Activated CD4-positive, alpha-beta memory T cell treated with anti-CD3 and anti-CD28 coated beads, Interleukin-2, amount 10 ng/mL, durations not matched to agents 7 days and 5 days (primary cell): Measurements from ENCODE around the gene EVL. TPM values are rescaled to one million over a fixed set of nuclear protein-coding genes. Genes with fewer than 3 reads are reported as not detected.

ENCODE experiments used
- CTCF ChIA-PET: fragments of 350-600 bp; sonication (Branson Sonifier 250); formaldehyde crosslinking; loops from one replicate; lab custom pipeline; 2021; ENCODE audit warnings: antibody characterized with exemption, inconsistent platforms; lab: Charles Lee
- POLR2A ChIA-PET: fragments of 350-600 bp; sonication (Branson Sonifier 250); formaldehyde crosslinking; loops from one replicate; lab custom pipeline; 2021; ENCODE audit warnings: antibody characterized with exemption; lab: Charles Lee
- DNase-seq: peaks from one replicate; pipeline ENCODE4 v3.0.0-alpha.2; 2020
- H3K27ac Mint-ChIP-seq: one replicate; pipeline ENCODE4 v1.8.0; 2021; ENCODE audit warnings: mild to moderate bottlenecking, mixed read lengths
- H3K27me3 Mint-ChIP-seq: one replicate; pipeline ENCODE4 v1.8.0; 2021; ENCODE audit warnings: mixed read lengths
- H3K36me3 Mint-ChIP-seq: one replicate; pipeline ENCODE4 v1.8.0; 2021; ENCODE audit warnings: low read depth, mixed read lengths
- H3K4me1 Mint-ChIP-seq: one replicate; pipeline ENCODE4 v1.8.0; 2021; ENCODE audit warnings: mixed read lengths
- H3K4me3 Mint-ChIP-seq: one replicate; pipeline ENCODE4 v1.8.0; 2021; ENCODE audit warnings: mild to moderate bottlenecking, mixed read lengths
- H3K9me3 Mint-ChIP-seq: one replicate; pipeline ENCODE4 v1.8.0; 2021; ENCODE audit warnings: mixed read lengths
- total RNA-seq, 2 experiments: library from RNA; stranded (reverse); gene quantifications; one replicate each; pipeline ENCODE4 v1.2.3, GENCODE V29; 2021

The EVL gene
- total RNA-seq, 2 experiments from 2014 or later = 771 to 787 TPM

DNA sequence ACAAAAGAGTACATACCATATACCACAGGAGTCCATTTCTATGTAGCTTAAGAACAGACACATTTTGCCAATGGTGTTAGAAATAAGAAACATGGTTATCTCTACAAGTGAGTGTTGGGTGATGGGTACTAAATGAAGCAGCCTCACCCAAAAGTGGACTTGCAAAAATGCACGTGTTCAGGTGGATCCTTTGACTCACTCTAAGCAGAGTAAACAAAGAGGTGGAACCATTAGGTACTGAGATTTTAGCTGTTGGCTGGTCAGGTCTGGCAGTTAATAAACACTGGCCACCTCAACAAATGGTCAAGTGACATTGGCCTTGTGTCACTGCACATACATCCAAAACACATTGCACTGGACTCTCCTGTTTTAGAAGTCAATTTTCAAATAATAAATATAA lies 27.6 kb downstream of the EVL start:
- Mint-ChIP-seq H3K36me3 (peaks cover 90% of the 10 kb centered on the region), H3K4me3 (no peak overlapping the region), H3K27ac (no peak overlapping the region), H3K4me1 (peaks cover 83% of the 10 kb centered on the region), H3K9me3 (no peaks in the 10 kb centered on the region), H3K27me3 (no peaks in the 10 kb centered on the region)
- POLR2A ChIA-PET = interaction anchor here (1.3 to 58.4 kb wide), 3 partner anchors 8 to 32 kb away, joined by 6 to 1586 read pairs (median 6); partner anchors contain the start of gene EVL
- CTCF ChIA-PET = interaction anchor here (28.0 kb wide), 1 partner anchor 17 kb away, joined by 563 read pairs; the partner anchor contains the start of gene EVL
- DNase-seq = no peak

DNA sequence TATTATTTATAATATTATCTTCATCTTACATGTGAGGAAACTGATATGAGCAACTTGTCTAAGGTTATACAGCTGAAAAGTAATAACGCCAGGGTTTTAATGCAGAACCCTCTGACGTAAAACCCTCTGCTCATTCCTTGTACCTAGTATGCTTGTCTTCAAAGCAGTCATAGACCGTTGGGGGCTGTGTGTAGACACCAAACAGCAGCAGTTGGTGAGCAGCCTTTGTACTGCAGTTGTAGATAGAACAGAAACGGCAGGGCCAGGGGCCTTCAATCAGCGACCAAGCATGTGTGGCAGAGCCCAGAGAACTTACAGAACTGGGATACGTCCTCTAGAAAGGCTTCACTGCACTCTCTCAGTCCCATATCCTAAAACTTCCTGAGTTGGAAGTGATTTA lies 28.1 kb downstream of the EVL start:
- Mint-ChIP-seq H3K27me3 (no peaks in the 10 kb centered on the region), H3K4me1 (peaks cover 83% of the 10 kb centered on the region), H3K27ac (no peak overlapping the region), H3K36me3 (peaks cover 90% of the 10 kb centered on the region), H3K4me3 (no peak overlapping the region), H3K9me3 (no peaks in the 10 kb centered on the region)
- CTCF ChIA-PET = interaction anchor here (28.0 kb wide), 1 partner anchor 18 kb away, joined by 563 read pairs; the partner anchor contains the start of gene EVL
- DNase-seq = no peak
- POLR2A ChIA-PET = interaction anchor here (0.7 to 58.4 kb wide), 4 partner anchors 9 to 33 kb away, joined by 3 to 1586 read pairs (median 6); partner anchors contain the start of gene EVL

DNA sequence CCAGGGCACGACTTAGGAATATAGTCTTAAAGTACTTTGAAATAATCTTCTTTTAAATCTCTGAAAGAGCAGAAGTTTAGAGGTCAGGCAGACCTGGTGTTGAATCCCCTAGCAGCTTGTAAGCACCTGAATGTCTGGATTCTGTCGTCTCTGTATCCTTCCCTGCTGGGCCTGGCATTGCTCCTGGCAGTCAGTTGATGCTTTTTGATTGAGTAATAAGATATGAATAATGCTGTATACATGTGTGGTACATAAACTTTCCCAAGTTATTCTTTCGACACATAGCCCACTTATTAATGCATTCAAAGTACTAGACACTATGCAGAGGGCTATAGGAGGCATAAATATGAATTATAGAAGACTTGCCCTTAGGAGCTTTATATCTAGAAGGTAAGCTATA lies 31.4 kb downstream of the EVL start:
- peaks cover 86% of the 10 kb centered on the region for H3K4me1 Mint-ChIP-seq
- H3K9me3 Mint-ChIP-seq = no peaks in the 10 kb centered on the region
- CTCF ChIA-PET = interaction anchor here (0.6 to 28.0 kb wide), 4 partner anchors 10 to 21 kb away, joined by 3 to 563 read pairs (median 7); partner anchors contain the start of gene EVL
- POLR2A ChIA-PET = interaction anchor here (1.5 to 58.4 kb wide), 3 partner anchors 12 to 36 kb away, joined by 4 to 1586 read pairs (median 37); partner anchors contain the start of gene EVL
- H3K36me3 Mint-ChIP-seq = peaks cover 87% of the 10 kb centered on the region
- H3K4me3 Mint-ChIP-seq = no peak overlapping the region
- no peaks in the 10 kb centered on the region for H3K27me3 Mint-ChIP-seq
- DNase-seq = no peak
- H3K27ac Mint-ChIP-seq = no peak overlapping the region

DNA sequence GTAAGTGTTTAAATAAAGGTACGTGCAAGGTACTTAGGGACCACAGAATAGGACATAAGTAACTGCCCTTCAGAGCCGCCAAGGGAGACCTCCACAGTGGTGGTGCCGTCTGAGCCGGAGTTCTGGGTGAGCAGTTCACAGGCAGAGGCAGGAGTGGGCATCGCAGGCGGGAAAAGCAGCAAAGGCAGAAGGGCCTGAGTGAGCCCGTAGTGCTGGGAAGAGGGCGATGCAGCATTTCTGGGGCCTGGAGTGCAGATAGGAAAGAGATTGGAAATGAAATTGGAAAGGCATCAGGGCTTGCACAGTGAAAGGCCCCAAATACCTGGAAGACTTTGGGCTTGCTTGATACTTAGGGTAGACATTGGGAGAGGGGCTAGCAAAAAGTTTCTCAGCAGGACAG lies 32.9 kb downstream of the EVL start:
- Mint-ChIP-seq H3K27ac (peak overlapping the region; percentile 60), H3K4me3 (no peak overlapping the region), H3K36me3 (peaks cover 90% of the 10 kb centered on the region), H3K27me3 (no peaks in the 10 kb centered on the region), H3K4me1 (peaks cover 89% of the 10 kb centered on the region), H3K9me3 (no peaks in the 10 kb centered on the region)
- ChIA-PET POLR2A (interaction anchor here (4.6 to 58.4 kb wide), 2 partner anchors 18 to 37 kb away, joined by 37 to 1586 read pairs; partner anchors contain the start of gene EVL), CTCF (interaction anchor here (28.0 kb wide), 1 partner anchor 22 kb away, joined by 563 read pairs; the partner anchor contains the start of gene EVL)
- no peak for DNase-seq

DNA sequence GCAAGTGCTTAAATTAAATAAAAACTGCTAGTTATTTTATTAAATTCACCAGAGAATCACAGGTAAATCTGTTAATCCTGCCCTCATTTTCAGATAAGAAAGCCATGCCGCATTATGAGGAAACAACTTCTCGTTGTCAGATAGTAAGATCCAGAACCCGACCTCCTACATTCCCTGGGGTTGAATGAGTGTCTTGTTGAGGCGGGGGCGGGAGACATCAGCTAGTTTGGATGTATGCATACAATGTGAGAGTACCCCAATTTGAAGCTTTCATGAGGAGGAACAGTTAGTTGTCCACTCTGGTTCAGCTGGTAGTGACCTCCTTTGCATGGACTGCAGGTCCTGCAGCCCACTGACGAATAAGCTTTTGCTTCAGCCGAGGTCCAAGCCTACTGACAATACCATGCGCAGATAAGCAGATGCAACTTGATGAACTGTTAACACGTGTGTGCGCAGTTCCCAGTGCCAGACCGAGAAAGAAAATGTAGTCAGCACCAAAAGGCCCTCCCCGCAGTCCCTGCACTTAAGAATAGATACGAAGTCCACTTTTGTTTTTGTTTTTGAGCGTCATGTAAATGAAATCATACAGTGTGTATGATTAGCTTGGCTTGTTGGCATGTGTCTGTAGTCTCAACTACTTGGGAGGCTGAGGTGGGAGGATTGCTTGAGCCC lies 34.9 kb downstream of the EVL start:
- peaks cover 91% of the 10 kb centered on the region for H3K36me3 Mint-ChIP-seq
- H3K27ac Mint-ChIP-seq = peak overlapping the region; percentile 71
- H3K27me3 Mint-ChIP-seq = no peaks in the 10 kb centered on the region
- peaks cover 92% of the 10 kb centered on the region for H3K4me1 Mint-ChIP-seq
- H3K9me3 Mint-ChIP-seq = no peaks in the 10 kb centered on the region
- CTCF ChIA-PET = interaction anchor here (0.6 to 28.0 kb wide), 8 partner anchors 8 to 94 kb away, joined by 3 to 563 read pairs (median 4); partner anchors contain the start of gene EVL
- POLR2A ChIA-PET = interaction anchor here (1.2 to 58.4 kb wide), 5 partner anchors 11 to 39 kb away, joined by 3 to 1586 read pairs (median 6); partner anchors contain the start of gene EVL
- peak overlapping the region; percentile 14 for H3K4me3 Mint-ChIP-seq
- DNase-seq = no peak

DNA sequence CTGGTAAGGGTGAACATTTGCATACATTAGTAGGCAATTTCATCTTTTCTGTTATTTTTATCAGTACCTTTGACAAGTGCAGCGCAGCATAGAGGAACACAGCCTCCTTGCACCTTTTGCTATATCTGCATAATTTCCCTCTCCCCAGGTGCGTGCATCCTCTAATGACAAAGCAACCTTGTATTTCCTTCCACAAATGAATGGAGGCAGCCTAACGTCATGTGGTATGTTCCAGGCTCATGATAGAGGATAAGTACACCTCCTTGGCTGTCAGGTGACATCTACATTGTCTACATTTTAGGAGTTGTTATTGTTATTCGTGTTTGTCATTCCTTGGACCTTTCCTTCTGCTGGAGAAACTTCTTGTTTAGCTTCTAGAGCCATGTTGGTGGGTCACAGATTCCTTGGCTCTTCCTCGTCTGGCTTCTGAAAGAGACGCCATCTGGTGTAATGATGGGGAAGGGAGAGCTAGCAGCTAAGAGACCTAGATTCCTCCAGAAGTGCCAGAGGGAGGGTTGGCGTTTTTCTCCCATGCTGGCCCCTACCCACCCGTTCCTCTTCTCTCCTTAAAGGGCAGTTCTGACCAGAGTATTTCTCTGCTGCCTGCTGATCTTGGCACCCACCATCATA lies 37.0 kb downstream of the EVL start:
- Mint-ChIP-seq H3K4me3 (no peak overlapping the region), H3K9me3 (no peaks in the 10 kb centered on the region), H3K4me1 (peaks cover 93% of the 10 kb centered on the region), H3K36me3 (peaks cover 91% of the 10 kb centered on the region), H3K27ac (peak overlapping the region; percentile 31), H3K27me3 (no peaks in the 10 kb centered on the region)
- DNase-seq = no peak
- CTCF ChIA-PET = interaction anchor here (0.7 to 28.0 kb wide), 2 partner anchors 10 to 27 kb away, joined by 4 to 563 read pairs; partner anchors contain the start of gene EVL
- POLR2A ChIA-PET = interaction anchor here (0.9 to 58.4 kb wide), 5 partner anchors 9 to 42 kb away, joined by 3 to 1586 read pairs (median 21); partner anchors contain the start of gene EVL

DNA sequence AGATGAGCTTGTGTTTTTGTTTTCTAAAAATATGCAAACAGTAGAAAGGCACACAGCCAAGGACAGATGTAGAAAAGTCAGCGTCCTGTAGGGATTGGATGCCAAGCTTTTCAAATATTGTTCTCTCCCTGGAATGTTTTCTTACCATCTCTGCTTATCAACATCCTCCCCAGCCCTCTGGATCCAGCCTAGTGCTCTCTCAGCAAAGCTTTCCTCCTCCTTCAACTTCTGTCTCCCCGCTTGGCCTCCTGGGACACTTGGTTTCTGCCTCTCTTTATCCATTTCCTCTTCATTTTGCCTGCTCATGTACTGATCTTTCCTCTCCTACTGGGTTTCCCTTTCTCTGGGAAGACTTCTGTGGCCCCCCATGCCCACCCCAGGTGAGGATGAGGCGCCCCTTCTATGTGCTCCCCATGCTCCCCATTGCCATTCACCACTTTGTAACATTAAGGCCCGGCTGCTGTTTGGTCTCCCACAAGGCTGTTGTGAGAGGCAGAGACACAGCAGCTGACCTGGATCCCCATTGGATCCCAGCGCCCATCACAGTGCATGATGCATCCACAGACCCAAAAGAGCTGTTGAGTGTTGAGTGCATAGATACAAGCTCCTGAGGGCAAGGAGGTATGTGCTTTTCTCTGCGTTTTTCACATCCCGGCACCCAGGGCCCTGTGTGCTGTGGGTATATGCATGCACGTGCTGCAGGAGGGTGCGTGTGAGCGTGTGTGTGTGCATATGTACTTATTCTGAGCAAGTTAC lies 38.2 kb downstream of the EVL start:
- peak overlapping the region; percentile 77 for H3K27ac Mint-ChIP-seq
- H3K4me1 Mint-ChIP-seq = peaks cover 94% of the 10 kb centered on the region
- ChIA-PET CTCF (interaction anchor here (0.7 to 28.0 kb wide), 11 partner anchors 10 to 133 kb away, joined by 3 to 563 read pairs (median 4); partner anchors contain the start of gene EVL), POLR2A (interaction anchor here (0.9 to 58.4 kb wide), 6 partner anchors 8 to 43 kb away, joined by 3 to 1586 read pairs (median 14); partner anchors contain the start of gene EVL)
- no peaks in the 10 kb centered on the region for H3K9me3 Mint-ChIP-seq
- DNase-seq = peak; percentile 34
- no peaks in the 10 kb centered on the region for H3K27me3 Mint-ChIP-seq
- peak overlapping the region; percentile 56 for H3K4me3 Mint-ChIP-seq
- H3K36me3 Mint-ChIP-seq = peaks cover 90% of the 10 kb centered on the region

DNA sequence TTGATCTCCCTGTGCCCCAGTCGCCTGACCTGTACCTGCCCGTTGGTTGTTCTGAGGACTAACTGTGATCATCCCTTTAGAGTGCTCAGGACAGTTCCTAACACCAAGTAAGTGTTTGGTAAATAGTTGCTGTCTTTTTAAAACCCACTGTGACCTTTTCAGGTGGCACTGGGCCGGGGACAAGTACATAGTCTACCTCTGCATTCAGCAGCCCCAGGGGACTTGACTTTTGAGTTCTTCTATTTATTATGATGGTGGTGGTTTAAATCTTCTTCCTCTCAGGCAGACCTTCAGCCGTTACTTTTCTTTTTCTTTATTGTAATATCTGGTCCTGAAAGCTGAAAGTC lies 38.8 kb downstream of the EVL start:
- Mint-ChIP-seq H3K4me1 (peaks cover 94% of the 10 kb centered on the region), H3K4me3 (peak overlapping the region; percentile 56), H3K27me3 (no peaks in the 10 kb centered on the region), H3K36me3 (peaks cover 90% of the 10 kb centered on the region), H3K9me3 (no peaks in the 10 kb centered on the region), H3K27ac (peak overlapping the region; percentile 77)
- ChIA-PET POLR2A (interaction anchor here (1.4 to 58.4 kb wide), 5 partner anchors 17 to 43 kb away, joined by 3 to 1586 read pairs (median 21); partner anchors contain the start of gene EVL), CTCF (interaction anchor here (0.8 to 28.0 kb wide), 10 partner anchors 9 to 121 kb away, joined by 3 to 563 read pairs (median 3); partner anchors contain the start of gene EVL)
- DNase-seq = no peak

DNA sequence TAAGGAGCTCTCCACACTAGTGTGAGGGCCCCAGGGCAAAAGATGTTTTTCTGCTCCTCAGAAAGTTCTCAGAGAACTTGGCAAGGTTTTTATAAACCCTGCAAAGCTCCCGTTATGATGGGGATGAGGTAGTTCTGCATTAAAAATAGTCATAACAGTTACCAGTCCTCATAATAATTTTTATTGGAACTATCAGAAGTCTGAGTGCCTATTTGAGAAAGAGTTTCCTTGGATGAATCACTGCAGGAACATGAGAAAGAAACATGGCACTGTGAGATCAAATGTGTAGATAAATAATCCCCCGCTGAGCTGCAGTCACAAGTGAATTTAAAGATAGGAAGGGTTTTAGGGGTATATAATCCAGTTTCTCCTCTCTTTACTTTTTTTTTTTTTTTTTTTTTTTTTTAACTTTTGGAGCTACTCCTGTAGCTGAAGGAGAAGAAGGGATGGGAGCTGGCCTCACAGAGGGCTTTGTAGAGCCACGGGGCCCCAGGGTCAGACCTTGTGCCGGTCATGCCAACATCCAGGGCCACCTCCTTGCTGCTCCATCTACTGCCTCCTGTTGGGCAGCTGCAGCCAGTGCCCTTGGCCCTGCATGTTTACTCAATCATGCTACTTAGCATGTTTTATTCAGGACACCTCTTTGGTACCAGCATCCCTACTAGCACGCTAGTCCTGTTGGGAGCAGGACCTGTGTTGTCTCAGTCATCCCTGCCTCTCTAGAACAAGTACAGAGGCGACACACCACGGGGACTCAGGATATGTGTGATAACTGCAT lies 39.5 kb downstream of the EVL start:
- ChIA-PET CTCF (interaction anchor here (0.8 to 28.0 kb wide), 8 partner anchors 14 to 121 kb away, joined by 3 to 563 read pairs (median 3); partner anchors contain the start of gene EVL), POLR2A (interaction anchor here (0.9 to 58.4 kb wide), 8 partner anchors 12 to 117 kb away, joined by 3 to 1586 read pairs (median 5); partner anchors contain the start of gene EVL)
- Mint-ChIP-seq H3K27ac (peak overlapping the region; percentile 77), H3K9me3 (no peaks in the 10 kb centered on the region), H3K27me3 (no peaks in the 10 kb centered on the region), H3K4me1 (peaks cover 94% of the 10 kb centered on the region), H3K36me3 (peaks cover 90% of the 10 kb centered on the region), H3K4me3 (peak overlapping the region; percentile 56)
- no peak for DNase-seq

DNA sequence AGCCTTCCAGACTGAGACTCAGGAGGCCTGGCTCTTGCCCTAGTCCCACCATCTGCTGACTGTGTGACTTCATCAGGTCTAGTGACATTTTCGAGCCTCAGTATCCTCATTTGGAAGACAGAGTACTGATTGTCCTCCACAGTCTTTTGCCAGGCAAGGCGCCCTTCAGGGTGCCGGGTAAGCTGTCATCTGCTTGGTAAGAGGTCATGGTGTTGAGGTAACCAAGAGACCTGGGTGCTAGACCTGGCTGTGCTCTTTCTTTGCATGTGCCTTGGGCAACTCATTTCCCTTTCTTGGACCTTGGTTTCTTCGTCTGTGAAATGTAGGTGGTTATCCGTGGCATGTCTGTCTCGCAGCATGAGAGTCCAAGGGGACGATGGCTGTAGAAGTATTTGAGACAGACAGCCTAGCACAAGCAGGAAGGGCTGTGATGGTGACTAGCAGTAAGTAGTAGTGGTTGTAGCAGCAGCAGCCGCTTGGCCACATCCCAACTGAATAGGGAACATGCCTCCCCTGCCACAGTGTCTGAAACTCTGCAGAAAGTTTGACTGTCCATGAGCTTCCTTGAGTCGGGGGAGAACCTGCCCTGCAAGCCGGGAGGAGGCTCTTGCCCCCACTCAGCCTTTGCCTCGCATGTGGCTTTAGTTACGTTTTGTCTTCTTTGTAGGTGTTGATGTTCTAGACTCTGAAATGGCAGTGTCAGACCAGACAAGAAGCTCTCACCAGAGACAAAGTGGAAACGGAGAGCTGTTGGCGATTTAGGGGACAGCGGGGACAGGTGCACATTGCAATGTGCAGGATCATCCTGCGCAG lies 40.3 kb downstream of the EVL start:
- peaks cover 90% of the 10 kb centered on the region for H3K36me3 Mint-ChIP-seq
- no peak for DNase-seq
- peaks cover 87% of the 10 kb centered on the region for H3K4me1 Mint-ChIP-seq
- H3K27me3 Mint-ChIP-seq = no peaks in the 10 kb centered on the region
- H3K9me3 Mint-ChIP-seq = no peaks in the 10 kb centered on the region
- peak overlapping the region; percentile 76 for H3K27ac Mint-ChIP-seq
- ChIA-PET POLR2A (interaction anchor here (0.5 to 58.4 kb wide), 8 partner anchors 11 to 207 kb away, joined by 3 to 1586 read pairs (median 4); partner anchors contain the start of gene EVL), CTCF (interaction anchor here (1.0 to 28.0 kb wide), 8 partner anchors 10 to 87 kb away, joined by 3 to 563 read pairs (median 6); partner anchors contain the start of gene EVL)
- H3K4me3 Mint-ChIP-seq = peak overlapping the region; percentile 27
